ENCODE measurements around the gene SDK2. TPM values are rescaled to one million over a fixed set of nuclear protein-coding genes. Genes with fewer than 3 reads are reported as not detected.

The SDK2 gene
- total and polyA plus RNA-seq, 2 experiments from 2014 or later: 0.74 to 5.1 TPM

DNA sequence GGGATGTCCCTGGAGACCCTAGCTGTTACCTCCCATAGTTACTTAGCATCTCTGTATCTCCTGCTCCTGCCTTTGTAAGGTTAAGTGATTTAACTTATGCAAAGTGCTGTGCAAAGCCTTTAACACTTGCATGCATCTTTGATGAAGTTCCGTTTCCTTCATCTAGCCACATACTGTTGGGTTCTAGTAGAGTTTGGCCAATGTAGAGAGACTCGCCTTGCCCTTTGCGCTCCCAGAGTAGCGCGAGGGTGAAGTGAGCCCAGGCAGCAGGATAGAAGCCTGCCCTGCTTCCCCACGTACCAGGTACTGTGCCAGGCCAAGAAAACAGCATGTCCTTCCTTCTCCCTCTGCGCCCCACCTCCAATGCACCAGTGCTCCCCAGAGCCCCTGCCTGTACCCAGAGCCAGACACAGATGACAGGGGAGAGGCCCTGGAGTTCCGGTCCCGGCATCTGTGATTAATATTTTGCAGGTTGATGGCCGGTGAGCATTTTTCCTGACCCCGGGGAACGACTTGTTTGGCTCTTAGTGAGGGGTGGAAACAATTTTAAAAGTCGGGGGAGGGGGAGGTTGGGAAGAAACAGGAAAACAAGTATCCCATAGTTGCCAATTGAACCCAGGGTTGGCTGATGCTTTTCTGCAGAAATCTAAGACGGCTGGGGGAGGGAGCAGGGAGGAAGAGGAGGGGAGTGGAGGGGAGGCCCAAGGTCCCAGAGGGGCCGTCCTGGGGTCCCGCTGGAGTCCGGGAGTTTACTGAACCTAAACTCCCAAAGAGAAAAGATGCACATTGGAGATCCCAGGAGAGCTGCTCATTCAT, 319.3 kb downstream of the SDK2 start (continued):
- TF ChIP-seq, protein P1, sequence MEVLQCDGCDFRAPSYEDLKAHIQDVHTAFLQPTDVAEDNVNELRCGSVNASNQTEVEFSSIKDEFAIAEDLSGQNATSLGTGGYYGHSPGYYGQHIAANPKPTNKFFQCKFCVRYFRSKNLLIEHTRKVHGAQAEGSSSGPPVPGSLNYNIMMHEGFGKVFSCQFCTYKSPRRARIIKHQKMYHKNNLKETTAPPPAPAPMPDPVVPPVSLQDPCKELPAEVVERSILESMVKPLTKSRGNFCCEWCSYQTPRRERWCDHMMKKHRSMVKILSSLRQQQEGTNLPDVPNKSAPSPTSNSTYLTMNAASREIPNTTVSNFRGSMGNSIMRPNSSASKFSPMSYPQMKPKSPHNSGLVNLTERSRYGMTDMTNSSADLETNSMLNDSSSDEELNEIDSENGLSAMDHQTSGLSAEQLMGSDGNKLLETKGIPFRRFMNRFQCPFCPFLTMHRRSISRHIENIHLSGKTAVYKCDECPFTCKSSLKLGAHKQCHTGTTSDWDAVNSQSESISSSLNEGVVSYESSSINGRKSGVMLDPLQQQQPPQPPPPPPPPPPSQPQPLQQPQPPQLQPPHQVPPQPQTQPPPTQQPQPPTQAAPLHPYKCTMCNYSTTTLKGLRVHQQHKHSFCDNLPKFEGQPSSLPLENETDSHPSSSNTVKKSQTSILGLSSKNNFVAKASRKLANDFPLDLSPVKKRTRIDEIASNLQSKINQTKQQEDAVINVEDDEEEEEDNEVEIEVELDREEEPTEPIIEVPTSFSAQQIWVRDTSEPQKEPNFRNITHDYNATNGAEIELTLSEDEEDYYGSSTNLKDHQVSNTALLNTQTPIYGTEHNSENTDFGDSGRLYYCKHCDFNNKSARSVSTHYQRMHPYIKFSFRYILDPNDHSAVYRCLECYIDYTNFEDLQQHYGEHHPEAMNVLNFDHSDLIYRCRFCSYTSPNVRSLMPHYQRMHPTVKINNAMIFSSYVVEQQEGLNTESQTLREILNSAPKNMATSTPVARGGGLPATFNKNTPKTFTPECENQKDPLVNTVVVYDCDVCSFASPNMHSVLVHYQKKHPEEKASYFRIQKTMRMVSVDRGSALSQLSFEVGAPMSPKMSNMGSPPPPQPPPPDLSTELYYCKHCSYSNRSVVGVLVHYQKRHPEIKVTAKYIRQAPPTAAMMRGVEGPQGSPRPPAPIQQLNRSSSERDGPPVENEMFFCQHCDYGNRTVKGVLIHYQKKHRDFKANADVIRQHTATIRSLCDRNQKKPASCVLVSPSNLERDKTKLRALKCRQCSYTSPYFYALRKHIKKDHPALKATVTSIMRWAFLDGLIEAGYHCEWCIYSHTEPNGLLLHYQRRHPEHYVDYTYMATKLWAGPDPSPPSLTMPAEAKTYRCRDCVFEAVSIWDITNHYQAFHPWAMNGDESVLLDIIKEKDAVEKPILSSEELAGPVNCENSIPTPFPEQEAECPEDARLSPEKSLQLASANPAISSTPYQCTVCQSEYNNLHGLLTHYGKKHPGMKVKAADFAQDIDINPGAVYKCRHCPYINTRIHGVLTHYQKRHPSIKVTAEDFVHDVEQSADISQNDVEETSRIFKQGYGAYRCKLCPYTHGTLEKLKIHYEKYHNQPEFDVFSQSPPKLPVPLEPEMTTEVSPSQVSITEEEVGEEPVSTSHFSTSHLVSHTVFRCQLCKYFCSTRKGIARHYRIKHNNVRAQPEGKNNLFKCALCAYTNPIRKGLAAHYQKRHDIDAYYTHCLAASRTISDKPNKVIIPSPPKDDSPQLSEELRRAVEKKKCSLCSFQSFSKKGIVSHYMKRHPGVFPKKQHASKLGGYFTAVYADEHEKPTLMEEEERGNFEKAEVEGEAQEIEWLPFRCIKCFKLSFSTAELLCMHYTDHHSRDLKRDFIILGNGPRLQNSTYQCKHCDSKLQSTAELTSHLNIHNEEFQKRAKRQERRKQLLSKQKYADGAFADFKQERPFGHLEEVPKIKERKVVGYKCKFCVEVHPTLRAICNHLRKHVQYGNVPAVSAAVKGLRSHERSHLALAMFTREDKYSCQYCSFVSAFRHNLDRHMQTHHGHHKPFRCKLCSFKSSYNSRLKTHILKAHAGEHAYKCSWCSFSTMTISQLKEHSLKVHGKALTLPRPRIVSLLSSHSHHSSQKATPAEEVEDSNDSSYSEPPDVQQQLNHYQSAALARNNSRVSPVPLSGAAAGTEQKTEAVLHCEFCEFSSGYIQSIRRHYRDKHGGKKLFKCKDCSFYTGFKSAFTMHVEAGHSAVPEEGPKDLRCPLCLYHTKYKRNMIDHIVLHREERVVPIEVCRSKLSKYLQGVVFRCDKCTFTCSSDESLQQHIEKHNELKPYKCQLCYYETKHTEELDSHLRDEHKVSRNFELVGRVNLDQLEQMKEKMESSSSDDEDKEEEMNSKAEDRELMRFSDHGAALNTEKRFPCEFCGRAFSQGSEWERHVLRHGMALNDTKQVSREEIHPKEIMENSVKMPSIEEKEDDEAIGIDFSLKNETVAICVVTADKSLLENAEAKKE (CRISPR knock-in tag; IDR thresholded peaks at IDR 0.05): no peak
- TF ChIP-seq NANOG (IDR thresholded peaks at IDR 0.05; ENCODE audit: borderline replicate concordance) (no peak), CREB1 (CRISPR knock-in tag; IDR thresholded peaks at IDR 0.05; ENCODE audit: low read depth) (no peak), EZH2phosphoT487 (IDR thresholded peaks at IDR 0.05; ENCODE audit: unreplicated experiment) (no peak), POLR2AphosphoS5 (IDR thresholded peaks at IDR 0.05; ENCODE audit: low read depth) (no peak), JUNB (IDR thresholded peaks at IDR 0.05; ENCODE audit: unreplicated experiment) (no peak), ZNF114 (CRISPR knock-in tag; IDR thresholded peaks at IDR 0.05) (no peak), ZNF331 (CRISPR knock-in tag; IDR thresholded peaks at IDR 0.05; ENCODE audit: low read depth) (no peak)
- TF ChIP-seq, protein P2, sequence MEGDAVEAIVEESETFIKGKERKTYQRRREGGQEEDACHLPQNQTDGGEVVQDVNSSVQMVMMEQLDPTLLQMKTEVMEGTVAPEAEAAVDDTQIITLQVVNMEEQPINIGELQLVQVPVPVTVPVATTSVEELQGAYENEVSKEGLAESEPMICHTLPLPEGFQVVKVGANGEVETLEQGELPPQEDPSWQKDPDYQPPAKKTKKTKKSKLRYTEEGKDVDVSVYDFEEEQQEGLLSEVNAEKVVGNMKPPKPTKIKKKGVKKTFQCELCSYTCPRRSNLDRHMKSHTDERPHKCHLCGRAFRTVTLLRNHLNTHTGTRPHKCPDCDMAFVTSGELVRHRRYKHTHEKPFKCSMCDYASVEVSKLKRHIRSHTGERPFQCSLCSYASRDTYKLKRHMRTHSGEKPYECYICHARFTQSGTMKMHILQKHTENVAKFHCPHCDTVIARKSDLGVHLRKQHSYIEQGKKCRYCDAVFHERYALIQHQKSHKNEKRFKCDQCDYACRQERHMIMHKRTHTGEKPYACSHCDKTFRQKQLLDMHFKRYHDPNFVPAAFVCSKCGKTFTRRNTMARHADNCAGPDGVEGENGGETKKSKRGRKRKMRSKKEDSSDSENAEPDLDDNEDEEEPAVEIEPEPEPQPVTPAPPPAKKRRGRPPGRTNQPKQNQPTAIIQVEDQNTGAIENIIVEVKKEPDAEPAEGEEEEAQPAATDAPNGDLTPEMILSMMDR (conservative IDR thresholded peaks at IDR 0.05; ENCODE audit: low read depth in 2 of 2): no peak
- TF ChIP-seq, protein P3, sequence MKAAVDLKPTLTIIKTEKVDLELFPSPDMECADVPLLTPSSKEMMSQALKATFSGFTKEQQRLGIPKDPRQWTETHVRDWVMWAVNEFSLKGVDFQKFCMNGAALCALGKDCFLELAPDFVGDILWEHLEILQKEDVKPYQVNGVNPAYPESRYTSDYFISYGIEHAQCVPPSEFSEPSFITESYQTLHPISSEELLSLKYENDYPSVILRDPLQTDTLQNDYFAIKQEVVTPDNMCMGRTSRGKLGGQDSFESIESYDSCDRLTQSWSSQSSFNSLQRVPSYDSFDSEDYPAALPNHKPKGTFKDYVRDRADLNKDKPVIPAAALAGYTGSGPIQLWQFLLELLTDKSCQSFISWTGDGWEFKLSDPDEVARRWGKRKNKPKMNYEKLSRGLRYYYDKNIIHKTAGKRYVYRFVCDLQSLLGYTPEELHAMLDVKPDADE (IDR thresholded peaks at IDR 0.05): no peak
